Glutamatergic neuron (in vitro differentiated cells): ENCODE results near the gene SLC25A44. TPM values are rescaled to one million over a fixed set of nuclear protein-coding genes. Genes with fewer than 3 reads are reported as not detected.

ENCODE experiments used
- DNase-seq: peaks from one replicate; pipeline ENCODE4 v3.0.0; 2022
- H3K27ac Mint-ChIP-seq: one replicate; pipeline ENCODE4 v1.8.0; 2020; ENCODE audit warnings: mild to moderate bottlenecking, mixed read lengths, inconsistent platforms; ENCODE audit not compliant: unreplicated experiment
- H3K27me3 Mint-ChIP-seq: one replicate; pipeline ENCODE4 v1.8.0; 2020; ENCODE audit warnings: mild to moderate bottlenecking, moderate library complexity, mixed read lengths, inconsistent platforms; ENCODE audit not compliant: unreplicated experiment
- H3K36me3 Mint-ChIP-seq: one replicate; pipeline ENCODE4 v1.8.0; 2020; ENCODE audit warnings: mild to moderate bottlenecking, mixed read lengths, inconsistent platforms; ENCODE audit not compliant: unreplicated experiment
- H3K4me1 Mint-ChIP-seq: one replicate; pipeline ENCODE4 v1.8.0; 2020; ENCODE audit warnings: mild to moderate bottlenecking, low read depth, mixed read lengths, inconsistent platforms; ENCODE audit not compliant: unreplicated experiment
- H3K4me3 Mint-ChIP-seq: one replicate; pipeline ENCODE4 v1.8.0; 2020; ENCODE audit warnings: mild to moderate bottlenecking, mixed read lengths, inconsistent platforms; ENCODE audit not compliant: unreplicated experiment
- H3K9me3 Mint-ChIP-seq: one replicate; pipeline ENCODE4 v1.8.0; 2020; ENCODE audit warnings: mild to moderate bottlenecking, moderate library complexity, mixed read lengths, inconsistent platforms; ENCODE audit not compliant: unreplicated experiment
- total RNA-seq: library from RNA; stranded (reverse); fragmentation: NEBNext Ultra II Directional; extraction: Animal tissue kit (Norgen Biotek cat#: 25700); gene quantifications from one replicate; pipeline ENCODE4 v1.2.1, GENCODE V29; 2021; ENCODE audit not compliant: unreplicated experiment
- TF ChIP-seq, protein P1 (sequence below): fragments of 200-600 bp; sonication (generic); IDR thresholded peaks from one replicate; pipeline ENCODE4 v1.5.0; 2021; ENCODE audit not compliant: partially characterized antibody, unreplicated experiment

SLC25A44 gene
- total RNA-seq, 1 donor from 2014 or later, result 66.0 TPM

GRCh38 chr1:156251527-156251926, 57.6 kb downstream of the SLC25A44 start:
- Mint-ChIP-seq H3K4me3 (peak overlapping the region; percentile 34), H3K36me3 (no peaks in the 10 kb centered on the region), H3K9me3 (peaks cover 14% of the 10 kb centered on the region), H3K4me1 (peaks cover 39% of the 10 kb centered on the region), H3K27ac (peak overlapping the region; percentile 91), H3K27me3 (peaks cover 9% of the 10 kb centered on the region)
- peak; percentile 78 for DNase-seq
- TF ChIP-seq, protein P1, sequence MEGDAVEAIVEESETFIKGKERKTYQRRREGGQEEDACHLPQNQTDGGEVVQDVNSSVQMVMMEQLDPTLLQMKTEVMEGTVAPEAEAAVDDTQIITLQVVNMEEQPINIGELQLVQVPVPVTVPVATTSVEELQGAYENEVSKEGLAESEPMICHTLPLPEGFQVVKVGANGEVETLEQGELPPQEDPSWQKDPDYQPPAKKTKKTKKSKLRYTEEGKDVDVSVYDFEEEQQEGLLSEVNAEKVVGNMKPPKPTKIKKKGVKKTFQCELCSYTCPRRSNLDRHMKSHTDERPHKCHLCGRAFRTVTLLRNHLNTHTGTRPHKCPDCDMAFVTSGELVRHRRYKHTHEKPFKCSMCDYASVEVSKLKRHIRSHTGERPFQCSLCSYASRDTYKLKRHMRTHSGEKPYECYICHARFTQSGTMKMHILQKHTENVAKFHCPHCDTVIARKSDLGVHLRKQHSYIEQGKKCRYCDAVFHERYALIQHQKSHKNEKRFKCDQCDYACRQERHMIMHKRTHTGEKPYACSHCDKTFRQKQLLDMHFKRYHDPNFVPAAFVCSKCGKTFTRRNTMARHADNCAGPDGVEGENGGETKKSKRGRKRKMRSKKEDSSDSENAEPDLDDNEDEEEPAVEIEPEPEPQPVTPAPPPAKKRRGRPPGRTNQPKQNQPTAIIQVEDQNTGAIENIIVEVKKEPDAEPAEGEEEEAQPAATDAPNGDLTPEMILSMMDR, result no peak

- Mint-ChIP-seq H3K27ac (peak overlapping the region; percentile 23), H3K4me1 (peaks cover 36% of the 10 kb centered on the region), H3K9me3 (peaks cover 14% of the 10 kb centered on the region), H3K4me3 (no peak overlapping the region), H3K36me3 (no peaks in the 10 kb centered on the region), H3K27me3 (peaks cover 9% of the 10 kb centered on the region)
- no peak for DNase-seq
- TF ChIP-seq, protein P1, result no peak
These were observed 59.7 kb downstream of the SLC25A44 start for GRCh38 chr1:156253634-156254033.

GRCh38 chr1:156257711-156258110, 63.8 kb downstream of the SLC25A44 start:
- peaks cover 7% of the 10 kb centered on the region for H3K9me3 Mint-ChIP-seq
- H3K27ac Mint-ChIP-seq, result no peak overlapping the region
- no peaks in the 10 kb centered on the region for H3K36me3 Mint-ChIP-seq

DNA sequence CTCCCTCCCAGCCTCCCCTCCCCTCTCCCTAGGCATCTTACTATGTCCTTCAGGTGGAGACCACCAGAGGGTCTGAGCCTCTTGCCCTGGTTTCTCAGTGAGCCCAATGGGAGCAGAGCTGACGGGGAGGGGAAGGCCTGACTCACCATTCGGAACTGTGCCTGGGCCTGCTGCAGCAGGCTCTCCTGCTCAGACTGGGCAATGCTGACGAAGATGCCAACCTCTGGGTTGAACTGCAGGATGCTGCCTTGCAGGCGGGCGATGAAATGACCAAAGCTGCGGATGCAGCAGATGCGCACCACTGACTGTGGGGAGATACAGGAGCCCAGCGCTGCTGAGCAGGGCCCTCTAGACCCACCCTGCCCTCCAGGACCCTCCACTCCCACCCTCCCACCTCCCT, 65.0 kb downstream of the SLC25A44 start:
- no peak for DNase-seq
- Mint-ChIP-seq H3K27ac (no peak overlapping the region), H3K36me3 (no peaks in the 10 kb centered on the region), H3K4me1 (peaks cover 19% of the 10 kb centered on the region), H3K4me3 (no peak overlapping the region), H3K9me3 (peaks cover 7% of the 10 kb centered on the region), H3K27me3 (peaks cover 3% of the 10 kb centered on the region)
- TF ChIP-seq, protein P1, result no peak

More at GRCh38 chr1:156257711-156258110, 63.8 kb downstream of the SLC25A44 start:
- TF ChIP-seq, protein P1, result no peak
- Mint-ChIP-seq H3K4me1 (peaks cover 29% of the 10 kb centered on the region), H3K4me3 (no peak overlapping the region), H3K27me3 (peaks cover 4% of the 10 kb centered on the region)
- DNase-seq, result no peak

DNA sequence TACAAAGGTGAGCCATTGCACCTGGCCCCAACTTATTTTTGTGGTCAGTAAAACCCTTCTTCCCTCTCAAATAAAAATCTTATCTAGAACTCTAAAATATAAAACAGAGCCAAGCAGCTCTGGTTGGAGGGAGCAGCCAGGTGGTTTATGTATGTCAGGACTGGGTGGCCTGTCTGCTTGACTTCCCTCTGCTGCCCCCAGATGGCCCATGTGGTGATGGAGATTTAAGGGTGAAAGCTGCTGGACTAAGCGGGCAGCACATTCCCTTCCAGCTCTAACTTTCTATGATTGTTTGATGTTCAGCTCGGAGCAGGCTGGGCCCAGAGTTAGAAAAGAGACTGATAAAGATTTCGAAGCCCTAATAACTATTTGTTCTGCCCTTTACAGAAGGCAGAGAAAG, 65.9 kb downstream of the SLC25A44 start:
- H3K27ac Mint-ChIP-seq, result peak overlapping the region; percentile 59
- H3K36me3 Mint-ChIP-seq, result no peaks in the 10 kb centered on the region
- TF ChIP-seq, protein P1, result no peak
- H3K4me1 Mint-ChIP-seq, result peaks cover 16% of the 10 kb centered on the region
- H3K27me3 Mint-ChIP-seq, result peaks cover 2% of the 10 kb centered on the region
- DNase-seq, result peak; percentile 50
- H3K9me3 Mint-ChIP-seq, result peaks cover 4% of the 10 kb centered on the region
- H3K4me3 Mint-ChIP-seq, result peak overlapping the region; percentile 49
